Ascending aorta (tissue), 2 donors: Measurements from ENCODE around the gene IGFL4. TPM values are rescaled to one million over a fixed set of nuclear protein-coding genes. Genes with fewer than 3 reads are reported as not detected.
"Not testable (repeated sequence)": the region's sequence is repeated elsewhere in the genome, so short reads cannot be mapped to it uniquely, and the experiment has no call there.

Source experiments
- DNase-seq, 2 donors: peaks; one replicate each; pipeline ENCODE4 v3.0.0-alpha.2; 2019; ENCODE audit warnings: low spot score in 2 of 2
- H3K27ac ChIP-seq, 2 donors: fragments of 200-600 bp; sonication (generic); one replicate each; pipeline ENCODE4 v1.5.1; 2016 to 2017; ENCODE audit warnings: mild to moderate bottlenecking in 1 of 2
- H3K27me3 ChIP-seq: fragments of 200-600 bp; sonication (generic); one replicate; pipeline ENCODE4 v1.5.1; 2017
- H3K36me3 ChIP-seq, 2 donors: fragments of 200-600 bp; sonication (generic); one replicate each; pipeline ENCODE4 v1.5.1; 2016
- H3K4me1 ChIP-seq, 2 donors: fragments of 200-600 bp; sonication (generic); one replicate each; pipeline ENCODE4 v1.5.1; 2016 to 2017; ENCODE audit warnings: mild to moderate bottlenecking in 1 of 2
- H3K4me3 ChIP-seq, 2 donors: fragments of 200-600 bp; sonication (generic); one replicate each; pipeline ENCODE4 v1.5.1; 2016 to 2017; ENCODE audit warnings: mild to moderate bottlenecking in 1 of 2
- H3K9me3 ChIP-seq, 2 donors: fragments of 200-600 bp; sonication (generic); one replicate each; pipeline ENCODE4 v1.5.1; 2016
- intact Hi-C: fragments of 100-400 bp; cut with DNase I; formaldehyde crosslinking; loops from one replicate; pipeline ENCODE4 v1.15.1; 2023
- total RNA-seq: library from RNA; depleted of rRNA; stranded (reverse); fragments of >200 nt; gene quantifications from one replicate; pipeline ENCODE4 v1.1.0, GENCODE V29; 2016
- TF ChIP-seq, protein P1 (sequence below), 3 experiments: fragments of 200-600 bp in 2 of 3; fragments of 450-650 bp in 1 of 3; sonication (generic) in 2 of 3; IDR thresholded peaks; one replicate each; pipeline ENCODE4 v1.5.1; 2016 to 2019; ENCODE audit warnings: antibody characterized with exemption in 3 of 3, mild to moderate bottlenecking in 1 of 3, moderate library complexity in 1 of 3

Gene IGFL4
- total RNA-seq, 1 donor from 2014 or later, result not detected

DNA sequence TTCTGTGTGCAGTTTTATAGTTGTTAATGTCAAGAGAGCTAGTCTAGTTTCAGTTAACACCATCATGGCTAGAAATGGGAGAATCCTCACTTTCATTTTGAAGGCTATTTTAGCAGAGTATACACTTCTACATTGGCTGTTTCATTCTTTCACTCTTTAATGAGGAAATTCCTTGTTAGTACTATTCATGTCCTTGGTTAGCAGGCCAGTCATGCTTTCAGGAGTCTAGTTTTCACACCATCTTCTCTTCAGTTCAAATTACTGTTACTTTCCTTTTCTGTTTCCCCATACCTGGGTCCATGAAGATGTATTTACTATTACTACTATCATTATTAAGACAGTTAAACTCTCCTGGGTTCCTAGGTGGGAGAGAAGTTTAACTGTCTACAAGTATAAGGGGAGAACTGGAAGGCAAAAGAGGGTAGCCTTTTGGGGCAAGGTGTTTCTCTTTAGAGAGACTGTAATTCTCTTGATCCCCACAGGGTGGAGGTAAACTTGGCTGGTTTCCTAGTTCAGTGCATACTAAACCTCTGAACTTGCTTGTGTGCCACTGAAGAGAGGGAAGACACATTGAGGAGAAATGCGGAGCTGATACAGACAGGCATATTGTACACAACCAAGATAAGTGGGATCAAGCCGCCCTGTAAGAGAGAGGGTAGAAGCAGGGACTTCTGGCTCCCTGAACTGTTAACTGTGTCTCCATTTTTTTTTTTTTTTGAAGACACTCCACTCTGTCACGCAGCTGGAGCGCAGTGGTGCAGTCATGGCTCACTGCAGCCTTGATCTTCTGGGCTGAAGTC lies 41.3 kb upstream of the IGFL4 start:
- intact Hi-C loops, result loop anchor here (1.0 to 2.0 kb wide), 2 partner anchors 107 to 183 kb away; no protein-coding TSS in a partner anchor
- Histone ChIP-seq H3K9me3 (peaks cover 5 to 20% of the 10 kb centered on the region in 2 donors), H3K36me3 (no peaks in the 10 kb centered on the region), H3K27ac (no peak overlapping the region), H3K4me3 (no peak overlapping the region), H3K4me1 (no peaks in the 10 kb centered on the region), H3K27me3 (peaks cover 3% of the 10 kb centered on the region)
- TF ChIP-seq, protein P1, sequence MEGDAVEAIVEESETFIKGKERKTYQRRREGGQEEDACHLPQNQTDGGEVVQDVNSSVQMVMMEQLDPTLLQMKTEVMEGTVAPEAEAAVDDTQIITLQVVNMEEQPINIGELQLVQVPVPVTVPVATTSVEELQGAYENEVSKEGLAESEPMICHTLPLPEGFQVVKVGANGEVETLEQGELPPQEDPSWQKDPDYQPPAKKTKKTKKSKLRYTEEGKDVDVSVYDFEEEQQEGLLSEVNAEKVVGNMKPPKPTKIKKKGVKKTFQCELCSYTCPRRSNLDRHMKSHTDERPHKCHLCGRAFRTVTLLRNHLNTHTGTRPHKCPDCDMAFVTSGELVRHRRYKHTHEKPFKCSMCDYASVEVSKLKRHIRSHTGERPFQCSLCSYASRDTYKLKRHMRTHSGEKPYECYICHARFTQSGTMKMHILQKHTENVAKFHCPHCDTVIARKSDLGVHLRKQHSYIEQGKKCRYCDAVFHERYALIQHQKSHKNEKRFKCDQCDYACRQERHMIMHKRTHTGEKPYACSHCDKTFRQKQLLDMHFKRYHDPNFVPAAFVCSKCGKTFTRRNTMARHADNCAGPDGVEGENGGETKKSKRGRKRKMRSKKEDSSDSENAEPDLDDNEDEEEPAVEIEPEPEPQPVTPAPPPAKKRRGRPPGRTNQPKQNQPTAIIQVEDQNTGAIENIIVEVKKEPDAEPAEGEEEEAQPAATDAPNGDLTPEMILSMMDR (IDR thresholded peaks at IDR 0.05), result peak; percentile 54 to 62 (median 62)
- DNase-seq, result no peak

DNA sequence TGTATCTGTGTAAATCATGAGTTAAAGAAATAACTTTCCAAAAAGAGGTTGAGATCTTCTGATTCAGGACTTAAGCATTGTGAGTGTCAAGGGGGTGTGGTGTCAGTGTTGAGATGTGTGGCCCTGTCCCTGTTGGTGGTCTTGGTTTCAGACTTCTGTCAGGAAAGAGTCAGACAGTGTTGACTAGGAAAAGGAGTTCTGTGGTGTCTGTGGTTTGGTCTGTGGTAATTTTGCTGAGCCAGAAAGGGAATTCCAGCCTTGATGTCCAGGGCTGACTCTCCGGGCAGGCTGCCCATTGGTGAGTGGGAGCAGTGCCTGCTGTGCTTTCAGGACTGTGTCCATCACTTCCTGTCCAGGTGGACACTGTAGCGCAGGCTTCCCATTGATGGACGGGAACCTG lies 39.8 kb upstream of the IGFL4 start:
- no peak for DNase-seq
- intact Hi-C loops, result no loop called here
- H3K36me3 ChIP-seq, result no peaks in the 10 kb centered on the region
- no peaks in the 10 kb centered on the region for H3K4me1 ChIP-seq
- no peak overlapping the region for H3K4me3 ChIP-seq
- TF ChIP-seq, protein P1 (IDR thresholded peaks at IDR 0.05), result no peak
- peaks cover 3% of the 10 kb centered on the region for H3K27me3 ChIP-seq
- H3K9me3 ChIP-seq, result peaks cover 0 to 6% of the 10 kb centered on the region in 2 donors
- H3K27ac ChIP-seq, result no peak overlapping the region

DNA sequence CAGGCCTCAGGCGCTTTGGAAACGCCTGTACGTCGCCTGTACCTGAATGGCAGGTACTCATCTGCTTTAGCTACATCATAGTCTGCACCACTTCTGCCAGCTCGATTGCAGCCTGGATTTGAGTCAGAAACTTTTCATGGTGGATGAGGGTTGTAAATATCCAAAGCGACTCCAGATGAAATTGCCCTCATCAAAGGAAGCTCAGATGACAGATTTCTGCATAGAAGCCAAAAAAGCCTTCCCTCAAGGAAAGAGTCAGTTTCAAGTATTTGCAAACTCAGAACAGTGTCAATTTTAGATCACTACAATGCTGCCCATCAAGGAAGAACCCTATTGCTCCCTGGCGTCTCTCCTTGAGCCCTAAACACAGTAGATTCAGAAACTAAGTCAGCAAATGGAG lies 38.8 kb upstream of the IGFL4 start:
- Histone ChIP-seq H3K27ac (no peak overlapping the region), H3K4me3 (no peak overlapping the region), H3K9me3 (peaks cover 0 to 1% of the 10 kb centered on the region in 2 donors), H3K27me3 (peaks cover 3% of the 10 kb centered on the region), H3K4me1 (no peaks in the 10 kb centered on the region), H3K36me3 (no peaks in the 10 kb centered on the region)
- intact Hi-C loops, result no loop called here
- no peak for DNase-seq
- TF ChIP-seq, protein P1 (IDR thresholded peaks at IDR 0.05), result no peak

GRCh38 chr19:46078573-46079332 lies 38.0 kb upstream of the IGFL4 start:
- H3K9me3 ChIP-seq, H3K27ac ChIP-seq, DNase-seq, H3K27me3 ChIP-seq, H3K4me1 ChIP-seq, H3K4me3 ChIP-seq, H3K36me3 ChIP-seq, intact Hi-C loops: not testable (repeated sequence)
- TF ChIP-seq, protein P1 (IDR thresholded peaks at IDR 0.05), result peak; percentile 25 to 47 (median 30)

DNA sequence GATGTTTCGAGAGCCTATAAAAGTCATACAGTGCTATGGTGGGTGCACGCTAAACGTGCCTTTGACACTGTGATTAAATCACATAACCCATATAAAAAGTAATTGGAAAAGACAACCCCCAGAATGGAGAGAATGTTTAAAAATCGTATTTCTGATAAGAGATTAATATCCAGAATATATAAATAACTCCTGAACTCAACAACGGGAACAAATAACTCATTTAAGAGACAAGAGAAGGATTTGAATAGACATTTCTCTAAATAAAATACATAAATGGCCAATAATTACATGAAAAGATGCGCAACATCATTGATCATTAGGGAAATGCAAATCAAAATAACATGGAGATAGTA lies 37.0 kb upstream of the IGFL4 start:
- intact Hi-C loops, result no loop called here
- Histone ChIP-seq H3K4me1 (no peaks in the 10 kb centered on the region), H3K4me3 (no peak overlapping the region), H3K9me3 (no peaks in the 10 kb centered on the region), H3K27ac (no peak overlapping the region), H3K27me3 (peaks cover 3% of the 10 kb centered on the region), H3K36me3 (no peaks in the 10 kb centered on the region)
- TF ChIP-seq, protein P1 (IDR thresholded peaks at IDR 0.05), result no peak
- DNase-seq, result no peak
